HG02623 (cell line): ENCODE results near the gene PRLR.
"Not testable (repeated sequence)": the region's sequence is repeated elsewhere in the genome, so short reads cannot be mapped to it uniquely, and the experiment has no call there.

Experiments
- ATAC-seq: cut with Tn5 transposase; IDR thresholded peaks from one replicate; pipeline ENCODE4 v1.9.1; 2021; ENCODE audit warnings: moderate library complexity; ENCODE audit not compliant: unreplicated experiment

The PRLR gene

DNA sequence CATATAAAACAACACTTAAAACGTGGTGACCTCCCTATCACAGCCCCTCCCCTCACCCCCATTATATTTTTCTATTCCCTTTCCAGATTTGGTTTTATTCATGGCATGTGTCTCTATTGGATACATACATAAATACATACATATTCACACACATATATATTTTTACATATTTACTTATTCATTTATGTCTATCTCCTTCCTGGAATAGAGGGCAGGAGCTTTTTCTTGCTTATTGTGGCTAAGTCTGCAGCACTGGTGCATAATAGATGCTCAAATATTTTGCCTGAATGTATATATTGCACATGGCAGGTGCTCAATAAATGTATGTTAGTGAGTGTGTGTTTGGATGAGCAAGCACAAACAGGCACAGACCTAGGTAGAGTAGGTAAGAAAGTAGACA lies 185.0 kb downstream of the PRLR start:
- no peak for ATAC-seq

DNA sequence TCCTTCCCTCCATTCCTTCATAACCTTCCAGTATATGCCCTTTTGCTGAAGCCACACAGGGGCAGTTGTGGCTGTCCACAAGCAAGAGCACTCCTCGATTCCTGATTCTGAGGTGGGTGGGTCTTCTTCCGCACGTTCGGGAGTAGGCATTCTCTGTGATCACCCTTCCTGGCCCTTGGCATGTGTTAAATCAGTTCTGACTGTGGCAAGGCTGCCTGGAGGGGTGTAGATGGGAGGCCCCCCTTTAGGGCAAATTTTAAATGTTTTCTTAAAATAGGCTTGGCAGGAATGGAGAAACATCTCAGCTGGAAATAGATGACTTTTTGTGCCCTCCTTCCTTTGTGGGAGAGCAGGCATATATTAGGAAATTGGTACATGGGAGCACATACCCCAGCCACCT lies 185.6 kb downstream of the PRLR start:
- ATAC-seq = no peak

DNA sequence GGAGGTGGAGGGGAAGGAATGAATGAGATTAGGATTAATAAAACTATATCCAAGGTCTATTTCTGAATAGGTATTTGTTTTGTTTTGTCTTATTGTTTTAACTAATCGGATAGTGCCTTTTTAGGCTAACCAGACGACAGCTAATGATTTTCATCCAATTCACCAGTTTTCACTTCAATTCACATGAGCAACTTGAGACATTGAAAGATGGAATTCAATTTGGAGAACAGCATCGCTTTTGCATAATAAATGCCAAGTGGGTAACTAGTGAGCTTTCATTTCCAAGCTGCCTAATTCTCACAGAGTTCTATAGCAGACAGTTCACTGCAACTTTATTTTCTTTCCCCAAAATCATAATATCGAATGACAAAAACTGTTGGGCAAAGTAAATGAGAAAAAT lies 187.5 kb downstream of the PRLR start:
- no peak for ATAC-seq

DNA sequence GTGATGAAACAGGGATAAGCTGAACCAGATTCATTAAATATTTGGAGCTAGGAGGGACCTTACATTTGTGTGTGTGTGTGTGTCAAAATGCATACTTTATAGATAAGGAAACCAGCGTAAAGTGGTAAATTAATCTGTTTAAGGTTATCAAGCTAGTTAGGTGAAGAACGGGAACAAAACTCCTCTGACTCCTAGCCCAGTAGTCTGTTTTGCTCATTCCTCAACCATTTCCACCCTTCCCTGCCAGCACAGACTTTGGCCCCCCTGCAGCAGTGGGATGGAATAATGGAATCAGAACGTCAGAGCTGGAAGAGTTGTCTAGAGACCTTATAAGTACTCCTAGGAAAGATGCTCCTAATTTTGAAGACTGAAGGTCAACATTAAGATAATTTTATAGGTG lies 189.0 kb downstream of the PRLR start:
- ATAC-seq = no peak

DNA sequence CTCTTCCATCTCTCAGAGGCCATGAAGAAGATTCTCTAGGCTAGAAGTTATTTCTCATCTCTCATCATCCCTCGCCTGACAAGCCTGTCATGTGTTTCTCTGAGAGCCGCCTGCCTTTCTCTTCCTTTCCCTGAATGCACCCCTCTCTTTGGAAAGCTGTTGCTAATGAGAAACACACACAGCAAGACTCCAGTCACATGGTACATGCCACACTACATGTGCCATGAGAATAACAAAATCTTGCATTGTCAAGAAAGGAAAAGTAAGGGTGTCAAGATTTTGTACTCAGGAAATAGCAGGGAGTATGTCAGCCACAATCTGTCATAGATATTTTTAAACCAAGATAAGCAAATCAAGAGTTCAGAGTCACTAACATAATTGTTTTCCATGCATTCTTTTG lies 191.4 kb downstream of the PRLR start:
- no peak for ATAC-seq

DNA sequence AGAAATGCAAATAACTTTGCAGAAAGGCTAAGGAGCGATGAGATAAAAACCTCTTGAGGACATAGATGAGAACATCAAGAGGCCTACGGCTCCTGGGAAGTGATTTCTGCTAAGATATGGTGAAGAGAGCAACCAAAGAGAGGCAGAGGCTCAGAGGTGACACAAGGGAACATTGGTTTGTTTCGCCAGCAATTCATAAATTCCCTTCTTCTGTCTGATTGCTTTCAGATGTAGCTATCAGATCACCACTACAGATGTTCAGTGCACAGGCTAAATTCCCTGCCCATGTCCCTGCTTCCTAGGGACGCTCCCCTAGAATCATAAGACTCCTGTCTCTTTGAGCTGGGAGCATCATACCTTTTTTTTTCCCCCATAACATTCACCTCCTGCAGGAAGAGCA lies 193.8 kb downstream of the PRLR start:
- no peak for ATAC-seq

DNA sequence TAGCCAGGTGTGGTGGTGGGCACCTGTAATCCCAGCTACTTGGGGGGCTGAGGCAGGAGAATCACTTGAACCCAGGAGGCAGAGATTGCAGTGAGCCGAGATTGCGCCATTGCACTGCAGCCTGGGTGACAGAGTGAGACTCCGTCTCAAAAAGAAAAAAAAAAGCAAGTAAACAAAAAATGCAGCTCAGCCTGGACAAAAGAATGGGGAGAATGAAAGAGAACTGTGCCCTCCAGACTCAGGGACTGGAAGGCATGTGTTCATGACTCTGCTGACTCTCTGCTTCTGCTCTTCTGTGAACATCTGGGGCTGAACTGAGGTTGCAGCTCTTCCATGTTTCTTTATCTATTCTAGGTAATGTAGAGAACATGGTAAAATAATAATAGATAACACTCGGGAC lies 194.4 kb downstream of the PRLR start:
- ATAC-seq = not testable (repeated sequence)

DNA sequence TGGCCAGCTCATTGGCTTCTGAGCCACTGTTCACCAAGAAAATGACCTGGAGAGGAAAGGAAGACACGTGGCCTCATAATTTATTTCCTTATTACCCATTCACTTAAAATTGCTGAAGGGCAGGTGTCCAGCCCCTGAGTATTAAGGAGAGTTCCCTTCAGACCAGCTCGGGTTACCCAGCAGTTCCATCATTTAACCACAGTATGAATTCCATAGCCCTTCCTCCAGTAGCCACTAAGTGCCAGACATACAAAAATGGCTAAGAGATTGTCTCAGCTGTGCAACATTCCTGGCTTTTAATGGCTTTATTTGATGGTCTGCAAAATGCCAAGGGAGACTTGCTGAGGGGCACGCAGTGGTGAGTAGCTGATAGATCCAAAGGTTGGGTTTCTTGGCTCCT lies 195.0 kb downstream of the PRLR start:
- no peak for ATAC-seq

DNA sequence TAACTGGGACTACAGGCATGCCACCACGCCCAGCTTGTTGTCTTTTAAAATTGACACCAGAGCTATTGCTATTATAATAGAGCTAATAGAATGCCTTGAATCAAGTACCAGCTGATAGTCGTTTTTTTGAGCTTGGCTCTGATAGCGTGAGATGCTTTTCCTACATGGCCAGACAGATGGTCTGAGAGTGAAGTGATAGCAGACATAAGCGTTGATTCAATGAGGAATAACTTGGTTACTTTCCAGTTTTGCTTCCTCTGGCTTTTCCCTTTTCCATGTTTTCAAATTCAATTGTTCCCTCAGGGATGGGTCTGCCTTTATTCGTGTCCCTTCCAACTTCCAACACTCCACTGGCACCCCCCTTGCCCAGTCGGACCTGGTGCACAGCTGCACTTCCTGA lies 197.9 kb downstream of the PRLR start:
- no peak for ATAC-seq

DNA sequence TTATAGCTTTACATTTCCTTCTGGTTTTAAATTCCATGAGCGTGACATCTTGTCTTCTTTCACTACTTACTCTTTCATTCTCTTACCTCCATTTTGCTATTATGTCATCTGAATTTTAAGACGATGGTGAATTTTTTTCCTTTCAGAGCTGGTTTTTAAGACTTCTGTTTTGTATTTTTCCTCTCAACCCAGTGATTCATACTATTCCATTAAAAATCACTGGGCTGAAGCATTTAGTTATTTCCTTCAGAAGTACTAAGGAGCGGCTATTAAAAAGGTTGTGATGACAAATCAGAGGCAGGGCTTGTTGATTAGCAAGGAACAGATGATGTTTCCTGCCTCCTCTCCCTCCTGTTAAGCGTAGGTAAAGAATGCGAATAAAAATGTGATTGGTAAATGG lies 199.0 kb downstream of the PRLR start:
- ATAC-seq = no peak

DNA sequence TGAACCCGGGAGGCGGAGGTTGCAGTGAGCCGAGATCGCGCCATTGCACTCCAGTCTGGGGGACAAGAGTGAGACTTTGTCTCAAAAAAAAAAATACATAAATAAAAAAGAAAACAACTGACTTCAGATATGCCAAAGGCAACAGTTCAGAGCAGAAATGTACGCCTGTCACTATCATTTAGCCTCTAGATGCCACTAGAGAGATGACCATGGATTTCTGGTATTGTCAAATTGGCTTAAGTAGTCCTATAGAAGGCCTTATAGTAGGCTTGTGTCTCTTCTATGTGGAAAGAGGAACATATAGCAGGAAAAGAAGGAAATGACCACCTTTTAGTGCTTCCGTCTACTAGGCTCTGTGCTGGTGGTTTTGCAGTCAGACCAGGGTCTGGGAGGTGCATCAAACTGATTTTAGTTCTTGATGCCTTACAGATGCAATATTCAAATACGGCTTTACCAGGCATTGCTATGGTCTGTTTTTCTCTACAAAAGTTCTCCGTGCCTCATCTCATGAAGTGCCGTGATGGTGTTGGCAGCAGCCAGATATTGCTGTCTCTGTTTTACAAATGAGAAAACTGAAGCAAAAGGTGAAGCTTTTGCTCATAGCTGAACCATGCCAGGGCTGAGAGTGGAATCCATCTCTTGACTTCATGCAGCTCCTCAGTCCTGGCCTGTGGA lies 199.7 kb downstream of the PRLR start:
- no peak for ATAC-seq

DNA sequence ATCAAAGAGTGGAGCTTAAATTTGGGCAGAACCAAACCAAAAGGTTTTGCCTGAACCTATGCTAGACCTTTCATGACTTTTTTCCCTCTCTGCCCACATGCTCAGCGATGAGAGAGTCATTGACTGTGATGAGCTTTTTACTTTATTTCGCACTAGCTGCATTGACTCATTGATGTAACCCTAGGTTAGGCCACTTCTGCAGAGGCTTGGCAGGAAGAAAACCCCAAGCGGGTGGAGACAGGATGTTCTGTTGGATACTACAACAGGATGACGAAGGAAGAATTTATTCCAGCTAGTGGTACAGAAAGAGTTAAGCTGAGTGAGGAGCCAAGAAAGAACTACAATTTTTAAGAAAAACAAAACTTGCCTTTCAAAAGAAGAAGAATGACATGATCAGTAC lies 201.0 kb downstream of the PRLR start:
- no peak for ATAC-seq

DNA sequence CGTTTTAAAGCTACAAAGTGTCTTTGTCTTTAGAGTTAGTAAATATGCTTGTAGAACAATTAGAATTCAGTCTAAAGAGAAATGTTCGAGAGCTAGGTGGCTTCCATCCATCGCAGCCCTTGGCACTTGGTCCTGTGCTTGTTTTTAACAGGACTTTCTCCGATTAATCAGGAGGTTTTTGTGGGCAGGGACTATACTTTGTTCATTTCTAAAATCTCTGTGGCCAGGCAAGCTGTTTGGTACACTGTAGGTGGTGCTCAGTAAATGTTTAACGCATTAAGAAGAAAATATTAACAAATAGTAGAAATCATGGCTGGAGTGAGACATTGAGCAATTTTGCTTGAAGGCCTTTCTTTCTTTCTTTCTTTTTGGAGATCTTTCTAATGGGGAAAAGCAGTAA lies 203.3 kb downstream of the PRLR start:
- no peak for ATAC-seq

DNA sequence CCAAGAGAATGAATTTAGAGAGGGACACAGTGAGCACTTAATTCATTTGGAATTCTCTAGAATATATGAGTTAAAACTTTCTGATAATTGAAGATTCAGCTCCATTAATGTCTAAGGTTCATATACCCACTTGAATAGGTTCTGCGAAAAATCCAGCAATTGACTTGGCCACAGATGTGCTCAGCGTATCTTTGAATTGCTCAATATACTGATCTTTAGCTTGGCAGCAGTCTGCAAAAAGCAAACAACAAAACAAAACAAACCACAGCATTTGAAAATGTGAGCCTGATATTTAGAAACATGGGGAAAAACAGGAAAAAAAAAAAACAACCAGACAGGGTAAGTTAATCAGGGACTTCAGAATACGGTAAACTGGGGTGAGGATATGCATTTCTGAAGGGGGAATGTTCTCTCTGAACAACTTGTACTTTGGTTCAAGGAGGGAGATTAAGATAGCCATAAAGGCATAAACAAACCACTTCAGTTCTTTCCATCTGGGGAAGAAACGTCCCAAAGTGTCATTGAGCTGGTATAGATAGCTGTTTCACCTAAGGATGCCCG lies 203.9 kb downstream of the PRLR start:
- no peak for ATAC-seq

DNA sequence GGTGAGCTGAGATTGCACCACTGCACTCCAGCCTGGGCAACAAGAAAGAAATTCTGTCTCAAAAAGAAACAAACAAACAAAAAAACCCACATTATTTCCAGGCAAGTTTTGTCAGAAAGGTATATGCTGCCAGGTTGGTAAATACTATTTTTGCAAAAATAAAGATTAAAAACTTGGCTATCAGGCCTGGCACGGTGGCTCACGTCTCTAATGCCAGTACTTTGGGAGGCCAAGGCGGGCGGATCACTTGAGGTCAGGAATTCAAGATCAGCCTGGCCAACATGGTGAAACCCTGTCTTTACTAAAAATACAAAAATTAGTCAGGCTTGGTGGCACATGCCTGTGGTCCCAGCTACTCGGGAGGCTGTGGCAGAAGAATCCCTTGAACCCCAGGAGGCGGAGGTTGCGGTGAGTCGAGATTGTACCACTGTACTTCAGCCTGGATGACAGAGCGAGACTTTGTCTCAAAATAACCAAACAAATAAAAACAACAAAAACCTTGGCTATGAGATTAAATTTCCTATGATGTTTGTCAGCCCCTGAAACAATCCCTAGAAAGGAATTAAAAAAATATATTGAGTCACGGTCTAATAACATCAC lies 205.3 kb downstream of the PRLR start:
- ATAC-seq = no peak

DNA sequence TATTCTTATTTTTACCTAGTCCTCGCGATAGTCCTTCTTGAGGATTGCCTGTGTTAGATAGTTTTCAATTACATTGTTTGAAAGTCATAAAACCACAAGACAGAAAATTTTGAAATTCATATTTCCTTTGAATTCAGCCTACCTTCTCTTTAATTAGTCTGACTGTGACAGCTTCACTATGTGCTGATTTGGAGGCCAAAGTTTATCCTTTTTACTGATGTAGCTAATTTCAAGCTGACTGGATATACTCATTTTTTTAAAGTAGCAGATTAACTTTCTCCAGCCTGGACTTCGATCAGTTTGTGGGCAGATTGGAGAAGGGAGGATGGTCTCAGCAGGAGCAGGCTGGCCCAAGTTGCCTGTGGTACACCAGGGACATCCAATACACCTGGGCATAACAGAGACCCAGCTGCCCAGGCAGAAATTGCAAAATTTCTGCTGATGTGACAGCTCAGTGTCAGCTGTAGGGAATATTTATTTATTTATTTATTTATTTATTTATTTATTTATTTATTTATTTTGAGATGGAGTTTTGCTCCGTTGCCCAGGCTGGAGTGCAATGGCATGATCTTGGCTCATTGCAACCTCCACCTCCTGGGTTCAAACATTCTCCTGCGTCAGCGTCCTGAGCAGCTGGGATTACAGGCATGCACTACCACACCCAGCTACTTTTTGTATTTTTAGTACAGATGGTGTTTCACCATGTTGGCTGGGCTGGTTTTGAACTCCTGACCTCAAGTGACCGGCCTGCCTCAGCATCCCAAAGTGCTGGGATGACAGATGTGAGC lies 206.7 kb downstream of the PRLR start:
- ATAC-seq = no peak

DNA sequence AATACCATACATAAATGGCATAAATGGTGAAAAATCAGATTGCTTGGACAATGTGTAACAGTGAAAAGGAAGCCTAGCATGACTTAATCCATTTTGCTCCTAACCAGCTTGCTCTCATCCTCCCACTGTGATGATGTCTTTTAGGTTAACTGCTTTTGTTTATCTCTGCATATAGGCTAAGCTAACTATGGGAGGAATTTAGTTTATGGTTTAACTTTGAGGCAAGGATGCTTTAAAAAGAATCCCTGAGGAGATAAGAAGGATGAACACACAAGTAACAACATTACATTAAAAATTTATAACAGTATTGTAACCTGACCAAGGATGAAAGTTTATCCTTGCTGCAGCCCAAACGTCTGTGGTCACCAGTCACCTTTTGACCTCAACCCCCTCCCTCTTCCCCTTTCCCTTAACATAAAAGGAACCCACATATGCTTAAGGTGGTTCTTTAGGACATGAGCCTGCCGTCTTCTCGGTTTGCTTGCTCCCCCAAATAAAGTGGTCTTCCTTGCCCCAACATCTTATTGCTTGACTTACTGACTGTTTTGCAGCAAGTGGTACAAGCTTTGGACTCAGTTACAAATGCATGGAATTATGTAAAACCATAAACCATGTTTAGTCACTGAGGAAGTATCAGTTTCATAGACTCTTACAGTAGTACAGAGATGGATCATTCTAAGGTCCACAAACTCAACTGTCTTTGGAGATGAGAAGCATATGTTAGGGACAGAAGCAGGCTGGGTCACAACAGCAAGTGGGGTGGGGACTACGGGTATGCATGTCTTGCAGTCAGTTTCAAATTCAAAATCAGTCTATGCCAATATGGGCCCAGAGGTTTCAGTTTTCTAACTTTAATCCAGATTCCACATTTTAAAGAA lies 213.9 kb downstream of the PRLR start:
- ATAC-seq = peak; percentile 94

DNA sequence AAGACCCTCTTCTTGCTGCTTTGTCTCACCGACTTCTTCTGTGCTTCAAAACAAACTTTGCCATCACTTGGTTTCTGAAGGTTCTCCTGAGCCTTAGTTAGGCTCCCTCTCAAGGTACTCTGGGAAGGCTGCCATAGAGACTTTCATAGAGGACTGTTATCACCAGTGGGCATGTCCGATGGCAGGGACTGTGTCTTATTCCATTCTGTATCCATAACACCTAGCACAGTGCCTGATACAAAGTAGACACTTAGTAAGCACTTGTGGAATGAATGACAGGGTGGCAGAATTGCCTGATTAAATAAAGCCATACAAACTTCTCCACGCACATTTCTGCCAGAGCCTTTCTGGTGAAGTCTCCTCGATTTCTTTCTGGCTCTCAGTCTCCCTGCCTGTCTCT lies 215.2 kb downstream of the PRLR start:
- ATAC-seq = no peak

DNA sequence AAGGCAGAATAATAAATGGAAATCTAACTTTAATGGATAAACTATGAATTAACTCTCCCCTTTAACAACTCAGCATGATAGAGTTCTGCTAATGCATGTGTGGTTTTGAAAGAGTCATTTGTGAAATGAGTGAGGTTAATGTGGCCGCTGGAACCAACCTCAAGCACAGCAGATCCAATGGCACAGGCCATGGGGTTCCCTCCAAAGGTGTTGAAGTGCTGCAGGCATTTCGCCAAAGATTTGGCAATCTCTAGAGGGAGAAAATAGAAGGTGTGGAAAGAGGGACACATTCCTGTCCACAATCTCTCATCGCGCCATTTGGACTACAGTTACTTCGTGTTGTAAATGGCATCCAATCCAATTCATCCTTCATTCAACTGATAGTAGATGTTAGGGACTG lies 217.5 kb downstream of the PRLR start:
- no peak for ATAC-seq

DNA sequence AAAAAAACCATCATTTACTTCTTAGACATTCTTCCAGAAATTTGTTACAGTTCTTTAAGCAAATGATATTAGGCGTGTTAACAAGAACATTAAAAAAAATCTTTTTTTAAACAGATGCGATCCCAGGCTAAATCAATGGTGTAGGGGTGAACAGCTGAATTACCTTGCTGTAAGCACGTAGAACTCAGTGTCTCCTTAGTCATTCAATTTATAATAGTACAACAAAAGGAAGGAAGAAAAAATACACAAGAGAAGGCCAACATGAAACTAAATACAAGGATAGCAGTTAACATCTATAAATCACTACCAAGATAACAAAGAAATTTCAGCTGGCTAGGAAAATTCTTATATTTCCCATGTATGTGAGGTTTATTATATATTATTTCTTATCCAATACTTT lies 217.9 kb downstream of the PRLR start:
- no peak for ATAC-seq

DNA sequence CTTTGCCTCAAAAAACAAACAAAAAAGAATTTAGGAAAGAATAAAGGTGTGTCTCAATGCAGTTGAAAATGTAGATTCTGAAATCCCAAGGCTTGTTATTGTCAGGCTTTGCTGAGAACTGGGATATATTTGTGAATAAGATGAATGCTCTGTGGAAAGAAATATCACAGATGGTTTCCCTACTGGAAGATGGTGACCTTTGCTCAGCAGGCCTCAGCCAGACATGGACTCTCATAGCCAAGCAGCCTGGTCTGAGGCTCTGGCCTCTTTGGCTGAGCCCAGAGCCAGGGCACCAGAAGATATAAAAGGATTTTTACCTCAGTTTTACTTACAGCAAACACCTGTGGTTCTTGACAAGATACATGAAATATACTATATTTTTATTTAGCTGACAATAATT lies 219.6 kb downstream of the PRLR start:
- ATAC-seq = no peak
